Immature natural killer cell (primary cell): ENCODE measurements around the gene KIAA1671. TPM values are rescaled to one million over a fixed set of nuclear protein-coding genes. Genes with fewer than 3 reads are reported as not detected.

Experiments
- DNase-seq, 3 donors: peaks; one replicate each; pipeline ENCODE4 v3.0.0; 2022; ENCODE audit warnings: mixed read lengths in 1 of 3
- H3K27ac Mint-ChIP-seq, 6 donors: one replicate each; pipeline ENCODE4 v1.8.0; 2020; ENCODE audit warnings: mixed read lengths in 6 of 6, mild to moderate bottlenecking in 5 of 6, inconsistent platforms in 4 of 6, moderate library complexity in 3 of 6
- H3K27me3 Mint-ChIP-seq, 3 donors: one replicate each; pipeline ENCODE4 v1.8.0; 2020 to 2021; ENCODE audit warnings: low read depth in 3 of 3, mild to moderate bottlenecking in 3 of 3, mixed read lengths in 3 of 3, moderate library complexity in 3 of 3, inconsistent platforms in 1 of 3
- H3K36me3 Mint-ChIP-seq, 3 donors: one replicate each; pipeline ENCODE4 v1.8.0; 2020; ENCODE audit warnings: mixed read lengths in 3 of 3, inconsistent platforms in 2 of 3, mild to moderate bottlenecking in 2 of 3
- H3K4me1 Mint-ChIP-seq, 2 donors: one replicate each; pipeline ENCODE4 v1.8.0; 2020; ENCODE audit warnings: inconsistent platforms in 2 of 2, mild to moderate bottlenecking in 2 of 2, mixed read lengths in 2 of 2, moderate library complexity in 1 of 2
- H3K4me3 Mint-ChIP-seq, 5 donors: one replicate each; pipeline ENCODE4 v1.8.0; 2020; ENCODE audit warnings: mild to moderate bottlenecking in 5 of 5, mixed read lengths in 5 of 5, inconsistent platforms in 3 of 5, moderate library complexity in 3 of 5
- H3K9me3 Mint-ChIP-seq, 6 donors: one replicate each; pipeline ENCODE4 v1.8.0; 2020; ENCODE audit warnings: mild to moderate bottlenecking in 6 of 6, mixed read lengths in 6 of 6, inconsistent platforms in 4 of 6, moderate library complexity in 3 of 6
- polyA plus RNA-seq, 3 donors: library from polyadenylated mRNA; unstranded; fragments of 300-500 nt; fragmentation: Illumina TruSeq; gene quantifications; one replicate each; pipeline ENCODE4 v1.2.3, GENCODE V29; 2021

KIAA1671 gene
- polyA plus RNA-seq, 3 donors from 2014 or later: 0.43 to 3.0 (median 2.5) TPM

- Mint-ChIP-seq H3K4me1 (peaks cover 25 to 30% of the 10 kb centered on the region in 2 donors), H3K4me3 (no peak overlapping the region), H3K36me3 (peaks cover 0 to 6% (median 0%) of the 10 kb centered on the region in 3 donors), H3K27ac (no peak overlapping the region), H3K9me3 (peaks cover 0 to 7% (median 2%) of the 10 kb centered on the region in 6 donors), H3K27me3 (peaks cover 6 to 15% (median 10%) of the 10 kb centered on the region in 3 donors)
- no peak for DNase-seq
Measured at GRCh38 chr22:25051983-25052710, 99.6 kb downstream of the KIAA1671 start.

- Mint-ChIP-seq H3K9me3 (peaks cover 0 to 7% (median 2%) of the 10 kb centered on the region in 6 donors), H3K36me3 (peaks cover 0 to 6% (median 0%) of the 10 kb centered on the region in 3 donors), H3K27ac (peak overlapping the region in 1 of 6 donors; percentile 90), H3K4me1 (peaks cover 28 to 33% of the 10 kb centered on the region in 2 donors), H3K27me3 (peaks cover 6 to 12% (median 8%) of the 10 kb centered on the region in 3 donors), H3K4me3 (no peak overlapping the region)
- DNase-seq: no peak
Measured at GRCh38 chr22:25053153-25053805, 100.8 kb downstream of the KIAA1671 start.

- Mint-ChIP-seq H3K4me1 (peaks cover 31 to 33% of the 10 kb centered on the region in 2 donors), H3K9me3 (peaks cover 0 to 7% (median 2%) of the 10 kb centered on the region in 6 donors), H3K4me3 (peak overlapping the region; percentile 30 to 75 (median 52)), H3K36me3 (peaks cover 0 to 6% (median 0%) of the 10 kb centered on the region in 3 donors), H3K27ac (peak overlapping the region; percentile 90 to 93 (median 92)), H3K27me3 (peaks cover 4 to 8% (median 7%) of the 10 kb centered on the region in 3 donors)
- peak; percentile 72 to 84 (median 83) for DNase-seq
Measured at GRCh38 chr22:25054943-25055511, 102.5 kb downstream of the KIAA1671 start.

- Mint-ChIP-seq H3K27ac (peak overlapping the region in 5 of 6 donors; percentile 42 to 93 (median 52)), H3K9me3 (peaks cover 0 to 2% (median 0%) of the 10 kb centered on the region in 6 donors), H3K4me1 (peaks cover 51 to 52% of the 10 kb centered on the region in 2 donors), H3K36me3 (no peaks in the 10 kb centered on the region), H3K4me3 (peak overlapping the region in 1 of 5 donors; percentile 13), H3K27me3 (peaks cover 2 to 8% (median 5%) of the 10 kb centered on the region in 3 donors)
- DNase-seq: peak; percentile 59 to 64 (median 64)
Measured at GRCh38 chr22:25057013-25057881, 104.7 kb downstream of the KIAA1671 start.

- no peaks in the 10 kb centered on the region for H3K36me3 Mint-ChIP-seq
- H3K27me3 Mint-ChIP-seq: peaks cover 2 to 10% (median 5%) of the 10 kb centered on the region in 3 donors
- H3K9me3 Mint-ChIP-seq: peaks cover 0 to 2% (median 0%) of the 10 kb centered on the region in 6 donors
- no peak overlapping the region for H3K4me3 Mint-ChIP-seq
- peaks cover 54 to 56% of the 10 kb centered on the region in 2 donors for H3K4me1 Mint-ChIP-seq
- peak overlapping the region in 2 of 6 donors; percentile 26 to 59 for H3K27ac Mint-ChIP-seq
- no peak for DNase-seq
Measured at GRCh38 chr22:25059438-25059837, 106.9 kb downstream of the KIAA1671 start.

- Mint-ChIP-seq H3K9me3 (peaks cover 0 to 2% (median 0%) of the 10 kb centered on the region in 6 donors), H3K27ac (peak overlapping the region; percentile 43 to 97 (median 72)), H3K4me3 (peak overlapping the region in 4 of 5 donors; percentile 2 to 67 (median 22)), H3K36me3 (no peaks in the 10 kb centered on the region), H3K27me3 (peaks cover 2 to 5% (median 3%) of the 10 kb centered on the region in 3 donors), H3K4me1 (peaks cover 50 to 54% of the 10 kb centered on the region in 2 donors)
- peak in 1 of 3 donors; percentile 37 for DNase-seq
Measured at GRCh38 chr22:25060522-25061071, 108.1 kb downstream of the KIAA1671 start.

- DNase-seq: no peak
- peak overlapping the region; percentile 55 to 98 (median 93) for H3K27ac Mint-ChIP-seq
- peaks cover 51 to 57% of the 10 kb centered on the region in 2 donors for H3K4me1 Mint-ChIP-seq
- no peaks in the 10 kb centered on the region for H3K36me3 Mint-ChIP-seq
- H3K4me3 Mint-ChIP-seq: peak overlapping the region in 3 of 5 donors; percentile 2 to 15 (median 14)
- H3K9me3 Mint-ChIP-seq: peaks cover 0 to 2% (median 0%) of the 10 kb centered on the region in 6 donors
- H3K27me3 Mint-ChIP-seq: peaks cover 2 to 5% (median 3%) of the 10 kb centered on the region in 3 donors
Measured at GRCh38 chr22:25061134-25061533, 108.6 kb downstream of the KIAA1671 start.

- Mint-ChIP-seq H3K4me1 (peaks cover 55 to 62% of the 10 kb centered on the region in 2 donors), H3K4me3 (peak overlapping the region; percentile 66 to 80 (median 76))
Measured at GRCh38 chr22:25061605-25062376, 109.3 kb downstream of the KIAA1671 start.

GRCh38 chr22:25062386-25063085 lies 110.0 kb downstream of the KIAA1671 start:
- peak overlapping the region; percentile 66 to 80 (median 76) for H3K4me3 Mint-ChIP-seq
- H3K9me3 Mint-ChIP-seq: peaks cover 0 to 2% (median 0%) of the 10 kb centered on the region in 6 donors
- H3K27ac Mint-ChIP-seq: peak overlapping the region; percentile 90 to 98 (median 94)
- H3K4me1 Mint-ChIP-seq: peaks cover 57 to 63% of the 10 kb centered on the region in 2 donors
- peak; percentile 84 to 85 (median 85) for DNase-seq
- H3K36me3 Mint-ChIP-seq: no peaks in the 10 kb centered on the region
- H3K27me3 Mint-ChIP-seq: peaks cover 2 to 6% (median 5%) of the 10 kb centered on the region in 3 donors

More at GRCh38 chr22:25061605-25062376, 109.3 kb downstream of the KIAA1671 start:
- DNase-seq: no peak
- Mint-ChIP-seq H3K9me3 (peaks cover 0 to 2% (median 0%) of the 10 kb centered on the region in 6 donors), H3K36me3 (no peaks in the 10 kb centered on the region), H3K27me3 (peaks cover 1 to 8% (median 3%) of the 10 kb centered on the region in 3 donors), H3K27ac (peak overlapping the region; percentile 90 to 98 (median 94))

- no peak for DNase-seq
- Mint-ChIP-seq H3K4me3 (peak overlapping the region in 1 of 5 donors; percentile 26), H3K27ac (peak overlapping the region in 5 of 6 donors; percentile 7 to 72 (median 48)), H3K27me3 (peaks cover 10 to 16% (median 16%) of the 10 kb centered on the region in 3 donors), H3K4me1 (peaks cover 82 to 85% of the 10 kb centered on the region in 2 donors), H3K36me3 (no peaks in the 10 kb centered on the region), H3K9me3 (peaks cover 0 to 2% (median 0%) of the 10 kb centered on the region in 6 donors)
Measured at GRCh38 chr22:25064894-25065560, 112.5 kb downstream of the KIAA1671 start.
